A204.1 (cell line): ENCODE measurements around the gene ASB6.
"Not testable (repeated sequence)": the region's sequence is repeated elsewhere in the genome, so short reads cannot be mapped to it uniquely, and the experiment has no call there.

Experiments
- FAIRE-seq: peaks from 2 replicates; lab custom pipeline; 2012; peaks lifted over from hg19 to GRCh38; lab: Jason Lieb, UNC

Gene ASB6

GRCh38 chr9:129666575-129666974 lies 24.6 kb upstream of the ASB6 start:
- no peak for FAIRE-seq

DNA sequence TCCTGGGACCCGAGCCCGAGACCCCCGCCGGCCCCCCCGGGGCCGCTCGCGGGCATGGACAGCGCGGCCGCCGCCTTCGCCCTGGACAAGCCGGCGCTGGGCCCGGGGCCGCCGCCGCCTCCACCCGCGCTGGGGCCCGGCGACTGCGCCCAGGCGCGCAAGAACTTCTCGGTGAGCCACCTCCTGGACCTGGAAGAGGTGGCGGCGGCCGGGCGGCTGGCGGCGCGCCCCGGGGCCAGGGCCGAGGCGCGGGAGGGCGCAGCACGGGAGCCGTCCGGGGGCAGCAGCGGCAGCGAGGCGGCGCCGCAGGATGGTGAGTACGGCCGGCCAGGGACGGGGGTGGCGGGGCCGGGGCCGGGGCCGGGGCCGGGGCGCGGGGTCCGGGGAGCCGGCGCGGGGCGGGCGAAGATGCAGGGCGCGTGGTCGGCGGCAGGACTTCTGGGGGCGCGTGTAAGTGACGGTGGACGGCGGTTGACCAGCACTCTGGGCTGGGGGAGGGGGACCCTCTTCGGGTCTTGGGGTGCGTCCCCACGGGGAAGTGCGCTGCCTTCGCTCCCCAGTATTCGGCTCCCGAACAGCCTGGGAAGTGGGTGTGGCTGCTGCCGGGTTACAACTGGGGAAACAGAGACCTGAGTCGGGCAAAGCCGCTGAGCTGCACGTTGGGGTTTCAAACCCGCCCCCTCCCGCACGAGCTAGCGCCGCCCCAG lies 24.0 kb upstream of the ASB6 start:
- no peak for FAIRE-seq

- FAIRE-seq: no peak
These were observed 23.4 kb upstream of the ASB6 start, which contains the start of gene PRRX2 for GRCh38 chr9:129665389-129665775. Gene PRRX2, plus strand, starts transcription at chr9:129665647. Its CDS starts 221 bp downstream, at chr9:129665868.

GRCh38 chr9:129664746-129665388 lies 22.9 kb upstream of the ASB6 start:
- FAIRE-seq: no peak

DNA sequence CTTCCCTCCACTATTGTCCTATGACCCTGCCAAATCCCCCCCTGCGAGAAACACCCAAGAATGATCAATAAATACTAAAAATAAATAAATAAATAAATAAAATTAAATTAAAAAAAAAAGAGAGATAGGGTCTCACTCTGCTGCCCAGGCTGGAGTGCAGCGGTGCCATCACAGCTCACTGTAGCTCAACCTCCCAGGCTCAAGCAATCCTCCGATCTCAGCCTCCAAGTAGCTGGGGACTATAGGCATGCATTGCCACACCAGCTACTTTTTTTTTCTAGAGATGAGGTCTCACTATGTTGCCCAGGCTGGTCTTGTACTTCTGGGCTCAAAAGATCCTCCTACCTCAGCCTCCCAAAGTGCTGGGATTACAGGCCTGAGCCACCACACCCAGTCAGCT lies 20.3 kb upstream of the ASB6 start:
- FAIRE-seq: not testable (repeated sequence)

GRCh38 chr9:129661029-129661428 lies 19.1 kb upstream of the ASB6 start:
- FAIRE-seq: no peak

DNA sequence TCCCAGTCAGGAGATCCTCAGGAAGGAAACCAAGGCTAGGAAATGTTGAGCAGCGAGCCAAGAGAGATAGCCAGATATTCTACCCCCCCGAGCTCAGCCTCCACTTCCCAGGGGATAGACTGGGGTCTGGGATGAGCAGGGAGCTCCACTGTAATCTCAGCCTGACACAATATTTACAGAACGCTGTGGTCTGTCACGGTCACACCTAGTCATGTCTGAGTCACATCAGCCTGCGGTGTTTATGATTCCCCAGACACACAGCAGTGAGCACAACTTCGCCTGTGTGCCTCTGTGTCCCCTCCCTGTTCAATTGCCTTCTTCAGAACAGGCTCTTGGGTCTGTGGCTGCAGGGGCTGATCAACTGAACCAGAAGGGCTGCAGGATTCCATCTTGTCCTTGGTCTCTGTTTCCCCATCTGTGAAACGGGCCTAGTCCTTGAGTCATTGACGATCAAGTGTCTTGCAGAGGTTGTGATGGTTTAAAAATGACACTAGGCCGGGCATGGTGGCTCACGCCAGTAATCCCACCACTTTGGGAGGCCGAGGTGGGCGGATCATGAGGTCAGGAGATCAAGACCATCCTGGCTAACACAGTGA lies 14.9 kb upstream of the ASB6 start:
- no peak for FAIRE-seq

DNA sequence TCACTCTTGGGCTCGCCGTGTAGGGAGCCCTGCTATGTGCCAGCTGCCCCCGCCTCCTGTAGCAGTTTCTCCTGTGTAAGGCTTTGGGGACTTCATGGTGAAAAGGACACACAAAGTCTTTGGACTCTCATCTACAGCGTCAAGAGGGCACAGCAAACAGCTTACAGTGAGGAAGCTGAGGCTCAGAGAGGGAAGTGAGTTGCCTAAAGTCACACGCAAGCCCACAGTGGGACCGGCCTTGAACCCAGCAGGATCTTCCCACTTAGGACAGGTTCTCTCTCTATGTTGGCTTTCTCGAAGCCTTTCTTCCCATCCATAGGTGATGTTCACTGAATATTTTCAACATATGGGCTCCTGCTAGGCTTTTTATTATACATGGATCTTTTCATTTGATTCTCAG lies 13.7 kb upstream of the ASB6 start:
- no peak for FAIRE-seq

GRCh38 chr9:129655154-129655553 lies 13.2 kb upstream of the ASB6 start:
- FAIRE-seq: no peak

DNA sequence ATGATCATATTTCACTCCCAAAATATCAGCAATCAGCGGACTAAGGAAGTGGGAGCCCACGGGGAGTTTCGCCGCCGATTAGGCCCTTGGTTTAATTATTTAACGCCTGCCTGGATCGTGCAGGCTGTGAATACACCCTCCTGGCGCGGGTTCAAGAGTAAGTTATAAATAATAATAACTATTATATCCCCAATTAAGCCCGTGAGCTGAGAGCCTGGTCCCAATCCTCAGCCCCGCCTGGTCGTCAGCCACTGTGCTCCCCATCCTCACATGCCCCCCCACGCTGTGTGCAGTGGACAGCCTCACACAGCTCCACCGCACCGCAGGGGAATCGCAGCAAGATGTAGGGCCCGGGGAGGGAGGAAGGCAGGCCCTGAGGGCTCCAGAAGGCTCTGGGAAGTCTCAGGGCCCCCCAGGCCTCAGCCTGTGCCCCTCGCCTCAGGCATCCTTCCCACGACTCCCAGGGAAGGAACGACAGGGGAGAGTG lies 12.6 kb upstream of the ASB6 start:
- FAIRE-seq: no peak

GRCh38 chr9:129653823-129654553 lies 12.0 kb upstream of the ASB6 start:
- FAIRE-seq: no peak

- FAIRE-seq: no peak
These were observed 8.8 kb upstream of the ASB6 start for GRCh38 chr9:129650680-129651235.

DNA sequence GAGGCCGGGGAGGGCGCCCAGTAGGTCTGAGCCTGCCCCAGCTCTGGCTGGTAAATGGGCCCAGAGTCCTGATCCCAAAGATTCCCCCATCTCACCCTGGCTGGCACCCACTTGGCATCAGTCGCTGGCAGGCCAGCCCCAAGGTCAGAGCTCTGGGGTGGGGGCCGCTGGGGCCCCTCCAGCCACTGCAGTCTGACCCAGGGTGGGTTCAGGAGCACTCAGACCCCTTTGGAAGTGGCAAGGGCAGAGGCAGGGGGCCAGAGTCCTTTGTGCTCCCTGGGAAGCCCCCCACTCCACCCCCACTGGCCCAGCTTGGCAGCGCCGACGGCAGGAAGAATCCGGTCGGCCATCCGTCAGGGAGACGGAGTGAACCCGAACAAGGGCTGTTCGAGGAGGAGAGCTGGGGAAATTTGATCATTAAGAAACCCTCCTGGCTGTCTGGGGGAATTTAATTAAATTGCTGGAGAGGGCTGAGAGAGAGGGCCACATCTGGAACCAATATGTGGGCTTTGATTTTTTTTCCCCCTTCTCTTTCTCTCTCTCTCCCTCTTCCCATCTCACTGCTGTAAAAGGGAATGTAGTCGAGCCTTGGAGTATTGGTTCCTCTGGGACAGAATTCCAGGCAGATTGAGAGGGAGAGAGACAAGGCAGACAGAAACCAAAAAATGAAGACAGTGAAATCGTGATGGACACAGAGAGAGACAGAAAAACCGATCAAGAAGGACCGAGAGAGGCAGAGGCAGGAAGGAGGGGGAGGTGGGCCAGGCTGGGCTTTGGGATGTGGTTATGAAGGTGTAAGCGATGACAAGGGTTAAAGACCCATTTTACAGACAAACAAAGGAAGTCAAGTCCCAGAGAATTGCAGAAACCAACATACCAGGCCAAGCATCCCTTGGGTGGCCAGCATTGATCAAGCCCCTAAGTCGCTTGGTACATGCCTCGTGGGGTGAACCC lies 8.1 kb upstream of the ASB6 start:
- FAIRE-seq: no peak

GRCh38 chr9:129648764-129649115 lies 6.8 kb upstream of the ASB6 start:
- no peak for FAIRE-seq

DNA sequence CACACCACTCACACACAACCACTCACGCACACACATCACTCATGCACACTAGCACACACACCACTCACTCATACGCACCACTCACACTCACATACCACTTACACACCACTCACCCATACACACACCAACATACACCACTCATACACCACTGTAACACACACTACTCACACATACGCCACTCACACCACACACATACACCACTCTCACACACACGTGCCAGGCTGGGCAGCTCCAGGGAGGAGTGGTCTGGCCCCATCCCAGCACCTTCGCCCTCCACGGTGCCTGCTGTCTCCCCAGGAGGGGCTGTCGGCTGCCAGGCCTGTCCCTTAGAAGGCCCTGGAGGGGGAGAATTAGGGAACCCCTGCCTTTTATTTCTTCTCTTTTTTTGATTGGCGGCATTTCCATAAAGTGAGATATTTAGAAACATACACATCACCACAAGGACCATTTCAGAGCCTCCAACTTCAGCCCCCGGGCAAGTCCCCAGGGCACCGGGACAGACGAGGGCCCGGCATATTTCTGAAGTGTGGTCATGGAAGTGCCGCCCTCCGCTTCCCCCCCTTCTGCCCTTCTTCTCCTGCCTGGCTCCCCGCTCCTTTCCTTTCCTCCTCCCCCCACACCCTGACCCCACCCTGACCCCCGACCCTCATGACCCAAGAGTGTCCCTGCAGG lies 6.3 kb upstream of the ASB6 start:
- no peak for FAIRE-seq

- no peak for FAIRE-seq
These were observed 5.7 kb upstream of the ASB6 start for GRCh38 chr9:129647635-129648034.

GRCh38 chr9:129646654-129647053 lies 4.7 kb upstream of the ASB6 start:
- no peak for FAIRE-seq

- FAIRE-seq: no peak
These were observed 4.3 kb upstream of the ASB6 start for GRCh38 chr9:129646252-129646651.

DNA sequence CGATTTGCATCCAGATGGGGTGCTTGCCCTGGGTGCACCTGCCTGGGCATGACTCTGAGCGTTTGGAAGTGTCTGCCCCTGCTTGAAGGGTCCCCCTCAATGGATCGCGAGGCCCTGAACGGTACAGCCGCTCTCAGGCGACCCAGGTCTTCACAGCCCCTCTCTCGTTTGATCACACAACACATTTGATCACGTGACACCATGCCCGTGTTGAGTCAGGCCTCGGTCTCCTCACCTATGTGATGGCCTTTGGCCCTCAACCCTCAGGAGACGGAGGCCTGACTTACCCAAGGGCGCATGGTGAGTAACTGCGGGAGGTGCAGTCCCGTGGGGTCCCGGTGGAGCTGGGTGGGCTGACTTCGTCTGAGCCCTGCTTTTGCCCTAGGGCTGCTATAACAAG lies 3.0 kb upstream of the ASB6 start:
- FAIRE-seq: no peak

DNA sequence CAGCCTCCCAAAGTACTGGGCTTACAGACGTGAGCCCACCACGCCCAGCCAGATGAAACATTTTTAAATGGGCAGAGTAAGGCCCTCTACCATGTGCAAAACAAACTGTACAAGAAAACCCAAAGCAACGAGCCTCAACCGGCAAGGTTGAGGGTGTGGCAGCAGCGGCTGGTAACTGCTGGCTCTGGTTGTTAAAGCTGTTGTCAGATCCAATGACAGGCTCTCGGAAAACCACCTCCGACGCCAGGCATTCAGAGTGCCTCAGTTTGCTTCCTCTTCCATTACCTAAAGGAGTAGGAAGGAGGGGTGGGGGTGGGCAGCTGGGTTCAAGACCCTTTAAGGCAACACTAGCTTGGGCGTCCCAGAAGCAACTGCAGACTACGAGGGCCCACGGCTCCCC lies 2.4 kb upstream of the ASB6 start:
- FAIRE-seq: no peak

DNA sequence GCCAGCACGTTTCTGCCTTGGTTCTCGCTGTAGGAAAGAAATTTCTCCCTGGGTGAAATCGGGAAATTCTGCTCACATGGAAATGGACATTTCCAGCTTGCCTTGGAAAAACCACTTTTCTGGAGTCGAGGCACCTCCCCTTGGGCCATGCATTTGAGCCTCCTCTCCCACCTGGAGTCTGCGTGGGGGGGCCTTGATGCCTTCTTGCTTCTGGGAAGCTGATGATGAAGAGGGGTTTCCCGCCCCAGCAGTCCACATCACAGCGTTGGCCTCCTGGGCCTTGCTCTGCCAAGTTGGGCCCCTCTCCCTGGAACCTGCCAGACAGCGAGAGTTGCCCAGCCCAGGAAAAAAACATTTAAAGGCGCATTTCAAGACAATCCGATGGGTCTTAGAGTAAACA lies 1.8 kb upstream of the ASB6 start:
- no peak for FAIRE-seq
